IMR-90 (cell line): ENCODE results near the gene KCNJ3. TPM values are rescaled to one million over a fixed set of nuclear protein-coding genes. Genes with fewer than 3 reads are reported as not detected.

Source experiments
- ATAC-seq: fragments of 200-7000 bp; cut with Tn5 transposase; 2 replicates; pipeline ENCODE4 v1.9.1; 2020; ENCODE audit warnings: low read depth, mild to moderate bottlenecking, moderate library complexity
- BruUV-seq: library from RNA; stranded (reverse); fragments of 400-500 nt; replicated peaks from 2 replicates; lab custom pipeline; 2021; lab: Mats Ljungman, UMichigan
- CTCF ChIA-PET: fragments of 300-600 bp; formaldehyde crosslinking; extraction: SDS; loops from one replicate; lab custom pipeline; 2021; ENCODE audit warnings: antibody characterized with exemption; lab: Yijun Ruan, JAX
- POLR2A ChIA-PET: fragments of 300-600 bp; sonication (Branson Sonifier 250); formaldehyde crosslinking; loops from one replicate; lab custom pipeline; 2022; ENCODE audit warnings: antibody characterized with exemption; ENCODE audit not compliant: unreplicated experiment; lab: Charles Lee
- DNase-seq: peaks from one replicate; pipeline ENCODE4 v3.0.0; 2013
- H2AFZ ChIP-seq: replicated peaks from 2 replicates; pipeline ENCODE3; 2013; ENCODE audit warnings: low read length, mild to moderate bottlenecking; ENCODE audit not compliant: poor library complexity
- H2AK5ac ChIP-seq: 2 replicates; pipeline ENCODE4 v1.6.1; 2013; ENCODE audit warnings: low read depth, low read length, inconsistent platforms
- H2AK9ac ChIP-seq: replicated peaks from 2 replicates; pipeline ENCODE3; 2013; ENCODE audit warnings: mild to moderate bottlenecking, low read depth, low read length, moderate library complexity; ENCODE audit not compliant: poor library complexity
- H2BK120ac ChIP-seq: 2 replicates; pipeline ENCODE4 v1.6.1; 2013; ENCODE audit warnings: low read depth, low read length, inconsistent platforms
- H2BK15ac ChIP-seq: 3 replicates; pipeline ENCODE4 v1.6.1; 2013; ENCODE audit warnings: low read depth, low read length, inconsistent platforms
- H2BK20ac ChIP-seq: 2 replicates; pipeline ENCODE4 v1.6.1; 2013; ENCODE audit warnings: low read depth, mild to moderate bottlenecking, inconsistent platforms, low read length, moderate library complexity
- H2BK5ac ChIP-seq: 2 replicates; pipeline ENCODE4 v1.6.1; 2013; ENCODE audit warnings: mild to moderate bottlenecking, low read depth, low read length, inconsistent platforms; ENCODE audit not compliant: poor library complexity, severe bottlenecking
- H3K14ac ChIP-seq: replicated peaks from 2 replicates; pipeline ENCODE4 v1.6.1; 2013; ENCODE audit warnings: low read depth, low read length, inconsistent platforms
- H3K18ac ChIP-seq: 2 replicates; pipeline ENCODE4 v1.6.1; 2013; ENCODE audit warnings: low read depth, low read length, control low read depth
- H3K23ac ChIP-seq: 2 replicates; pipeline ENCODE4 v1.6.1; 2013; ENCODE audit warnings: low read depth, low read length, inconsistent platforms
- H3K27ac ChIP-seq: 2 replicates; pipeline ENCODE4 v1.5.1; 2013; ENCODE audit warnings: mild to moderate bottlenecking, control low read depth, low read length; ENCODE audit not compliant: insufficient read depth
- H3K27me3 ChIP-seq: 2 replicates; pipeline ENCODE4 v1.6.1; 2013; ENCODE audit warnings: low read length; ENCODE audit not compliant: control insufficient read depth, insufficient read depth
- H3K36me3 ChIP-seq: 2 replicates; pipeline ENCODE4 v1.6.1; 2013; ENCODE audit warnings: low read length, mixed read lengths; ENCODE audit not compliant: control insufficient read depth, insufficient read depth
- H3K4ac ChIP-seq: 2 replicates; pipeline ENCODE4 v1.6.1; 2013; ENCODE audit warnings: low read depth, low read length, inconsistent platforms
- H3K4me1 ChIP-seq: 2 replicates; pipeline ENCODE4 v1.6.1; 2013; ENCODE audit warnings: low read length, mixed read lengths; ENCODE audit not compliant: control insufficient read depth, insufficient read depth
- H3K4me2 ChIP-seq: 2 replicates; pipeline ENCODE4 v1.6.1; 2013; ENCODE audit warnings: low read depth, mild to moderate bottlenecking, control low read depth, low read length, moderate library complexity
- H3K4me3 ChIP-seq: 2 replicates; pipeline ENCODE4 v1.5.1; 2013; ENCODE audit warnings: low read depth, mild to moderate bottlenecking, control low read depth, low read length, moderate library complexity; ENCODE audit not compliant: insufficient read depth
- H3K56ac ChIP-seq: 2 replicates; pipeline ENCODE4 v1.6.1; 2013; ENCODE audit warnings: low read length, inconsistent platforms; ENCODE audit not compliant: insufficient read depth; ENCODE audit errors: extremely low read depth
- H3K79me1 ChIP-seq, 2 experiments: 2 replicates each; pipeline ENCODE4 v1.6.1; 2013; ENCODE audit warnings: low read length in 2 of 2, inconsistent platforms in 1 of 2, low read depth in 1 of 2
- H3K9ac ChIP-seq: 2 replicates; pipeline ENCODE4 v1.6.1; 2013; ENCODE audit warnings: low read depth, low read length, control low read depth
- H3K9me1 ChIP-seq: 2 replicates; pipeline ENCODE4 v1.6.1; 2013; ENCODE audit warnings: low read length, inconsistent platforms; ENCODE audit not compliant: insufficient read depth
- H3K9me3 ChIP-seq: 2 replicates; pipeline ENCODE4 v1.6.1; 2013; ENCODE audit warnings: low read length; ENCODE audit not compliant: control insufficient read depth, insufficient read depth
- H4K20me1 ChIP-seq: 2 replicates; pipeline ENCODE4 v1.6.1; 2013; ENCODE audit warnings: low read length, inconsistent platforms; ENCODE audit not compliant: insufficient read depth
- H4K5ac ChIP-seq: 2 replicates; pipeline ENCODE4 v1.6.1; 2013; ENCODE audit warnings: mild to moderate bottlenecking, low read depth, low read length, control low read depth
- H4K8ac ChIP-seq, 2 experiments: 2 replicates each; pipeline ENCODE4 v1.6.1; 2013; ENCODE audit warnings: low read depth in 2 of 2, low read length in 2 of 2, control low read depth in 1 of 2, inconsistent platforms in 1 of 2
- H4K91ac ChIP-seq: 2 replicates; pipeline ENCODE4 v1.6.1; 2013; ENCODE audit warnings: low read depth, low read length, inconsistent platforms; ENCODE audit not compliant: insufficient read depth
- BHLHE40 ChIP-seq: fragments of 150-350 bp; IDR thresholded peaks from 2 replicates; pipeline ENCODE4 v1.6.1; 2016; ENCODE audit warnings: mild to moderate bottlenecking, low read depth, low read length
- ELK1 ChIP-seq: fragments of 150-350 bp; IDR thresholded peaks from 2 replicates; pipeline ENCODE4 v1.6.1; 2016; ENCODE audit warnings: low read depth, mild to moderate bottlenecking, low read length, moderate library complexity, borderline replicate concordance
- RAD21 ChIP-seq: IDR thresholded peaks from 2 replicates; pipeline ENCODE4 v1.6.1; 2012; ENCODE audit warnings: low read length, improper control_type of control experiment
- RCOR1 ChIP-seq: IDR thresholded peaks from 2 replicates; pipeline ENCODE4 v1.6.1; 2012; ENCODE audit warnings: mild to moderate bottlenecking, low read length, improper control_type of control experiment; ENCODE audit not compliant: insufficient replicate concordance
- SMC3 ChIP-seq: fragments of 150-350 bp; IDR thresholded peaks from 2 replicates; pipeline ENCODE4 v1.6.1; 2016; ENCODE audit warnings: low read depth, mild to moderate bottlenecking, antibody characterized with exemption, low read length, moderate library complexity
- WGBS, 2 experiments: methylation state at CpG; one replicate each; pipeline versions ENCODE4 v1.1.5 to v1.1.7; 2013; ENCODE audit warnings: missing lambda C conversion rate in 2 of 2; ENCODE audit not compliant: insufficient read length in 1 of 2; ENCODE audit errors: extremely low coverage in 2 of 2; 5-methylcytosine and 5-hydroxymethylcytosine counted together
- dilution Hi-C: fragments of 300-500 bp; cut with HindIII; formaldehyde crosslinking; loops from one replicate; pipeline ENCODE4 v1.14.3; 2018; ENCODE audit warnings: low sequenced_read_pairs; ENCODE audit not compliant: unreplicated experiment
- in situ Hi-C: fragments of 300-500 bp; cut with MboI; formaldehyde crosslinking; loops from 3 replicates; pipeline ENCODE4 v1.14.3; 2019; ENCODE audit warnings: low sequenced_read_pairs, inconsistent platforms, mixed read lengths
- intact Hi-C: fragments of 100-400 bp; cut with micrococcal nuclease; formaldehyde crosslinking; loops from 2 replicates; pipeline ENCODE4 v1.10.0; 2022
- polyA plus RNA-seq, 3 experiments: library from polyadenylated mRNA; depleted of rRNA; stranded (reverse); fragments of >200 nt; gene quantifications; 2 replicates each; pipeline ENCODE4 v1.2.3, GENCODE V29; 2012; ENCODE audit warnings: low replicate concordance in 1 of 3
- total RNA-seq: library from RNA; depleted of rRNA; stranded (reverse); fragments of >200 nt; gene quantifications from 2 replicates; pipeline ENCODE4 v1.2.3, GENCODE V29; 2012

Gene KCNJ3
- total and polyA plus RNA-seq, 2 of the 4 experiments (the other 2 are of a cell fraction), result not detected

GRCh38 chr2:154700136-154700535 lies 1.6 kb downstream of the KCNJ3 start:
- H3K18ac ChIP-seq, result no peak overlapping the region
- DNase-seq, result no peak
- H3K79me1 ChIP-seq, result no peaks in the 10 kb centered on the region
- dilution Hi-C loops (no loop called here), intact Hi-C loops (no loop called here), in situ Hi-C loops (no loop called here)
- ATAC-seq, result no peak
- no peak overlapping the region for H3K14ac ChIP-seq
- no peaks in the 10 kb centered on the region for H3K4me1 ChIP-seq
- H2BK20ac ChIP-seq, result no peak overlapping the region
- no peak overlapping the region for H2BK120ac ChIP-seq
- H3K56ac ChIP-seq, result no peak overlapping the region
- no TSS peak for BruUV-seq
- no CpG with 5 or more reads among the region's 4 CpGs for whole genome bisulfite sequencing, 2 experiments
- peaks cover 10% of the 10 kb centered on the region for H3K9me3 ChIP-seq
- no peak overlapping the region for H4K8ac ChIP-seq
- H4K91ac ChIP-seq, result no peak overlapping the region
- no peaks in the 10 kb centered on the region for H3K27me3 ChIP-seq
- H2BK15ac ChIP-seq, result no peak overlapping the region
- no peak overlapping the region for H3K27ac ChIP-seq
- no peak for TF ChIP-seq BHLHE40
- no peak for TF ChIP-seq ELK1
- no peak for TF ChIP-seq RCOR1
- no peak for TF ChIP-seq RAD21
- TF ChIP-seq SMC3, result no peak
- no peak overlapping the region for H4K5ac ChIP-seq
- H3K4me2 ChIP-seq, result no peak overlapping the region
- H2AK5ac ChIP-seq, result no peak overlapping the region
- no peak overlapping the region for H2AFZ ChIP-seq
- no peak overlapping the region for H3K4me3 ChIP-seq
- H2AK9ac ChIP-seq, result no peak overlapping the region
- ChIA-PET POLR2A (no interaction called here), CTCF (no interaction called here)
- H4K20me1 ChIP-seq, result no peaks in the 10 kb centered on the region
- H3K23ac ChIP-seq, result no peak overlapping the region
- H3K4ac ChIP-seq, result no peak overlapping the region
- H3K36me3 ChIP-seq, result no peaks in the 10 kb centered on the region
- no peak overlapping the region for H2BK5ac ChIP-seq
- no peak overlapping the region for H3K9ac ChIP-seq
- no peaks in the 10 kb centered on the region for H3K9me1 ChIP-seq
